Measurements from ENCODE around the gene RALGAPB.

DNA sequence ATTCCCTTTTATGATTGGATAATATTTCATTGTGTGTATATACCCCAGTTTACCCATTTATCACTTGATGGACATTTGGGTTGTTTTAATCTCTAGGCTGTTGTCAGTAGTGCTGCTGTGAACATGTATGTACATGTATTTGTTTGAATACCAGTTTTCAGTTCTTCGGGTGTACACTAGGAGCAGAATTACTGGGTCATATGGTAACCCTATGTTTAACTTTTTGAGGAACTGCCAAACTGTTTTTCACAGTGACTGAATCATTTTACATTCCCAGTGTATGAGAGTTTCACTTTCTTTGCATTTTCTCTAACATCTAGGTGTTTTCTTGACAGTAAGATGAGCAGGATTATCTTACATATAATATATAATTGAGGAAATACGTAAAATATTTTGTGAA lies 63.7 kb downstream of the RALGAPB start:
- TF ChIP-seq, protein P1, sequence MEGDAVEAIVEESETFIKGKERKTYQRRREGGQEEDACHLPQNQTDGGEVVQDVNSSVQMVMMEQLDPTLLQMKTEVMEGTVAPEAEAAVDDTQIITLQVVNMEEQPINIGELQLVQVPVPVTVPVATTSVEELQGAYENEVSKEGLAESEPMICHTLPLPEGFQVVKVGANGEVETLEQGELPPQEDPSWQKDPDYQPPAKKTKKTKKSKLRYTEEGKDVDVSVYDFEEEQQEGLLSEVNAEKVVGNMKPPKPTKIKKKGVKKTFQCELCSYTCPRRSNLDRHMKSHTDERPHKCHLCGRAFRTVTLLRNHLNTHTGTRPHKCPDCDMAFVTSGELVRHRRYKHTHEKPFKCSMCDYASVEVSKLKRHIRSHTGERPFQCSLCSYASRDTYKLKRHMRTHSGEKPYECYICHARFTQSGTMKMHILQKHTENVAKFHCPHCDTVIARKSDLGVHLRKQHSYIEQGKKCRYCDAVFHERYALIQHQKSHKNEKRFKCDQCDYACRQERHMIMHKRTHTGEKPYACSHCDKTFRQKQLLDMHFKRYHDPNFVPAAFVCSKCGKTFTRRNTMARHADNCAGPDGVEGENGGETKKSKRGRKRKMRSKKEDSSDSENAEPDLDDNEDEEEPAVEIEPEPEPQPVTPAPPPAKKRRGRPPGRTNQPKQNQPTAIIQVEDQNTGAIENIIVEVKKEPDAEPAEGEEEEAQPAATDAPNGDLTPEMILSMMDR (IDR thresholded peaks at IDR 0.05), result no peak
- no peak for TF ChIP-seq POLR2A (IDR thresholded peaks at IDR 0.05)

Measured in testis (tissue), 2 donors.